ENCODE data around the gene EBF3. TPM values are rescaled to one million over a fixed set of nuclear protein-coding genes. Genes with fewer than 3 reads are reported as not detected.

EBF3 gene
- total and polyA plus RNA-seq, 2 donors (not counting 3 experiments of a cell fraction or from before 2014, with no cell fraction given), result 0.92 to 2.7 TPM

DNA sequence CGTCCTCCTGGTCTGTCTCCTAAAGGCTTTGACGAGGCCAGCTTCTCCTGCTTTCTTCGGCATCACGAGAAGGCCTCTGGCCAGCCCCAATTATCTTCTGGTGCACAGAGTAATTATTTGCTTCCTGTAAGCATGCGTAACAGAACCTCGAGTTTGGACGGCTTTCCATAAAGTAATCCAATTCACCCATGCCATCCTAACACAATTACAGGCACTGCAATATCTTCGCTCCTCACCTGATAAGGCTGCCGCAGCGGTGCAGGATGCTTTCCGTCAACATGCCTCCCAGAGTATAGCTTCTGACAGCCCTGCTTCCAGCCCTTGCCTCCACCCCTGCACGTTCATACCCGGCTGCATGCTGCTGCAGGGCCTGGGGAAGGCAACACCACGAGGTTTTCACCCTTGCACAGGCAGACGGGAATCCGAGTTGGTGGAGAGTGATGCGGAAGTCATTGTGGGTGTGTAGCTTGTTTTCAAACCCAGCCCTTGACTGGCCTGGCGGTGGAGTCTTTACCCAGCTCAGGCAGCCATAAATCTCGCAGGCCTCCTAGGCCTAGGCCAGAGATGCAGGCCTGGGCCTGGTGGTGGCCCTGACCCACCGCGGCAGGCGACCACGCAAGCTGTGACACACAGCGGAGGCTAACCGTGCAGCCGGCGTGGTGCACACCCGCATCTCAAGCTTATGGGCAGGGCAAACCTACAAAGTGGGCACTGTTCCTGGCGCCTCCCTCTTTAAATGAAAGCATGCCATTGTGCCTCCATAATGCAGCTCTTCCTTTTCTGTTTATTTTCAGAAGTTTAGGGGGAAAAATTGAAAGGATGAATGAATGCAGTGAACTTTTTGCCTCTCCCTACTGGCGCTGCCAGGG lies 12.7 kb downstream of the EBF3 start:
- no peaks in the 10 kb centered on the region for H3K9me1 ChIP-seq (replicated peaks; ENCODE audit: control insufficient read depth, extremely low read depth, insufficient read depth, low read length)
- no peak overlapping the region for H3K27ac ChIP-seq (ENCODE audit: insufficient read depth, low read depth, low read length)
- TF ChIP-seq GATA2 (IDR thresholded peaks at IDR 0.05; ENCODE audit: insufficient read depth, insufficient read length, low read depth, low read length) (no peak), FOS (IDR thresholded peaks at IDR 0.05; ENCODE audit: borderline replicate concordance, insufficient read depth, low read length) (no peak), POLR2AphosphoS5 (IDR thresholded peaks at IDR 0.05; ENCODE audit: insufficient read depth, low read depth, low read length) (no peak)
- no peak overlapping the region for H3K9ac ChIP-seq (replicated peaks; ENCODE audit: extremely low read depth, insufficient read depth, low read length)
- peaks cover 4% of the 10 kb centered on the region for H3K4me1 ChIP-seq (ENCODE audit: control insufficient read depth, extremely low read depth, insufficient read depth, low read length)
- FAIRE-seq, result no peak
- no peaks in the 10 kb centered on the region for H3K36me3 ChIP-seq (ENCODE audit: control insufficient read depth in 2 of 2, extremely low read depth in 1 of 2, insufficient read depth in 2 of 2, low read length in 2 of 2)
- no peaks in the 10 kb centered on the region for H3K9me3 ChIP-seq (replicated peaks; ENCODE audit: control insufficient read depth, insufficient read depth, low read length)
- no peaks in the 10 kb centered on the region for H3K27me3 ChIP-seq (ENCODE audit: control insufficient read depth in 2 of 2, insufficient read depth in 2 of 2, low read length in 2 of 2)
- DNase-seq (ENCODE audit: low read depth, low spot score), result no peak
- no peaks in the 10 kb centered on the region for H3K79me2 ChIP-seq (ENCODE audit: control insufficient read depth, insufficient read depth, low read length)
- no peak overlapping the region for H3K4me3 ChIP-seq (replicated peaks in 1 of 3; ENCODE audit: insufficient read depth in 1 of 3, low read depth in 1 of 3, low read length in 3 of 3)
- dilution Hi-C loops (cut with MboI; ENCODE audit: extremely low pct_ligation_motif_present, low sequenced_read_pairs), result no loop called here
- H2AFZ ChIP-seq (ENCODE audit: low read depth, low read length), result no peak overlapping the region
- no peaks in the 10 kb centered on the region for H4K20me1 ChIP-seq (replicated peaks; ENCODE audit: control insufficient read depth, extremely low read depth, insufficient read depth, low read length)
- no TSS peak for BruUV-seq (replicated peaks)
- ChIA-PET CTCF (no interaction called here), POLR2A (no interaction called here)
- intact Hi-C loops (cut with micrococcal nuclease), result no loop called here
- no peak overlapping the region for H3K4me2 ChIP-seq (ENCODE audit: insufficient read depth, low read length)

DNA sequence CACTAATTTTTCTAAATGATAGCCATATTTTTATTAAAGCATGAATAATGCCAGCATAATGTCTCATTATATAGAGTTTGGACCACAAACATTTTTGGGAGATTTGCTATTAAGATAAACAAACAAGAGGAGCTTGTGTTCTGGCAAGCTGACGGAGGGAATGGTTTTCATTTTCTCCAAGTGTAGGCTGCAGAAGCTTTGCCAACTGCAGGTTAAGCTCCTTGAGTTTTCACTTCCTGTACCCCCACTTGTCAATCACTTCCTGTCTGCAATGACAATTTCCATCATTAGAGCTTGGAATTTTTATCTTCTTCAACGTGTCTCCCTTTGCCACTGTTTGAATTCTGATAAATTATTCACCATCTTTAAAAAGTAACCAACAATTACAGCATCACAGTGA lies 13.4 kb downstream of the EBF3 start:
- intact Hi-C loops (cut with micrococcal nuclease), result loop anchor here (1.0 kb wide), 1 partner anchor 9 kb away; no protein-coding TSS in a partner anchor
- TF ChIP-seq, protein P1, sequence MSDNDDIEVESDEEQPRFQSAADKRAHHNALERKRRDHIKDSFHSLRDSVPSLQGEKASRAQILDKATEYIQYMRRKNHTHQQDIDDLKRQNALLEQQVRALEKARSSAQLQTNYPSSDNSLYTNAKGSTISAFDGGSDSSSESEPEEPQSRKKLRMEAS (IDR thresholded peaks at IDR 0.05; ENCODE audit: insufficient read depth, insufficient read length), result no peak
- TF ChIP-seq FOS (IDR thresholded peaks at IDR 0.05; ENCODE audit: borderline replicate concordance, insufficient read depth, low read length), result no peak
- TF ChIP-seq POLR2A (IDR thresholded peaks at IDR 0.05; ENCODE audit: low read depth, low read length), result no peak
- no peak for TF ChIP-seq EZH2 (IDR thresholded peaks at IDR 0.05; ENCODE audit: borderline replicate concordance, low read depth, low read length, severe bottlenecking)
- TF ChIP-seq, protein P2, sequence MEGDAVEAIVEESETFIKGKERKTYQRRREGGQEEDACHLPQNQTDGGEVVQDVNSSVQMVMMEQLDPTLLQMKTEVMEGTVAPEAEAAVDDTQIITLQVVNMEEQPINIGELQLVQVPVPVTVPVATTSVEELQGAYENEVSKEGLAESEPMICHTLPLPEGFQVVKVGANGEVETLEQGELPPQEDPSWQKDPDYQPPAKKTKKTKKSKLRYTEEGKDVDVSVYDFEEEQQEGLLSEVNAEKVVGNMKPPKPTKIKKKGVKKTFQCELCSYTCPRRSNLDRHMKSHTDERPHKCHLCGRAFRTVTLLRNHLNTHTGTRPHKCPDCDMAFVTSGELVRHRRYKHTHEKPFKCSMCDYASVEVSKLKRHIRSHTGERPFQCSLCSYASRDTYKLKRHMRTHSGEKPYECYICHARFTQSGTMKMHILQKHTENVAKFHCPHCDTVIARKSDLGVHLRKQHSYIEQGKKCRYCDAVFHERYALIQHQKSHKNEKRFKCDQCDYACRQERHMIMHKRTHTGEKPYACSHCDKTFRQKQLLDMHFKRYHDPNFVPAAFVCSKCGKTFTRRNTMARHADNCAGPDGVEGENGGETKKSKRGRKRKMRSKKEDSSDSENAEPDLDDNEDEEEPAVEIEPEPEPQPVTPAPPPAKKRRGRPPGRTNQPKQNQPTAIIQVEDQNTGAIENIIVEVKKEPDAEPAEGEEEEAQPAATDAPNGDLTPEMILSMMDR (IDR thresholded peaks at IDR 0.05; ENCODE audit: extremely low read depth in 1 of 2, insufficient read depth in 1 of 2, low read depth in 1 of 2, low read length in 2 of 2), result no peak
- TF ChIP-seq MYC (IDR thresholded peaks at IDR 0.05; ENCODE audit: low read depth, low read length), result no peak
- no peak for TF ChIP-seq GATA2 (IDR thresholded peaks at IDR 0.05; ENCODE audit: insufficient read depth, insufficient read length, low read depth, low read length)
- TF ChIP-seq JUN (IDR thresholded peaks at IDR 0.05; ENCODE audit: borderline replicate concordance, insufficient read depth, insufficient read length, low read depth), result no peak
- no peak for TF ChIP-seq POLR2AphosphoS5 (IDR thresholded peaks at IDR 0.05; ENCODE audit: insufficient read depth, low read depth, low read length)
- no peak overlapping the region for H3K4me3 ChIP-seq (replicated peaks in 1 of 3; ENCODE audit: insufficient read depth in 1 of 3, low read depth in 1 of 3, low read length in 3 of 3)

More for the DNA sequence above, 13.4 kb downstream of the EBF3 start:
- no peak overlapping the region for H3K27ac ChIP-seq (ENCODE audit: insufficient read depth, low read depth, low read length)
- ChIA-PET CTCF (no interaction called here), POLR2A (no interaction called here)
- BruUV-seq (replicated peaks), result no TSS peak
- H3K27me3 ChIP-seq (ENCODE audit: control insufficient read depth in 2 of 2, insufficient read depth in 2 of 2, low read length in 2 of 2), result no peaks in the 10 kb centered on the region
- no peaks in the 10 kb centered on the region for H3K9me1 ChIP-seq (replicated peaks; ENCODE audit: control insufficient read depth, extremely low read depth, insufficient read depth, low read length)
- DNase-seq (ENCODE audit: low read depth, low spot score) (no peak), FAIRE-seq (no peak)
- H3K79me2 ChIP-seq (ENCODE audit: control insufficient read depth, insufficient read depth, low read length), result no peaks in the 10 kb centered on the region
- no peak overlapping the region for H3K4me2 ChIP-seq (ENCODE audit: insufficient read depth, low read length)
- no peak overlapping the region for H3K9ac ChIP-seq (replicated peaks; ENCODE audit: extremely low read depth, insufficient read depth, low read length)
- no peaks in the 10 kb centered on the region for H4K20me1 ChIP-seq (replicated peaks; ENCODE audit: control insufficient read depth, extremely low read depth, insufficient read depth, low read length)
- H3K4me1 ChIP-seq (ENCODE audit: control insufficient read depth, extremely low read depth, insufficient read depth, low read length), result peaks cover 4% of the 10 kb centered on the region
- dilution Hi-C loops (cut with MboI; ENCODE audit: extremely low pct_ligation_motif_present, low sequenced_read_pairs), result no loop called here
- H2AFZ ChIP-seq (ENCODE audit: low read depth, low read length), result no peak overlapping the region
- H3K36me3 ChIP-seq (ENCODE audit: control insufficient read depth in 2 of 2, extremely low read depth in 1 of 2, insufficient read depth in 2 of 2, low read length in 2 of 2), result no peaks in the 10 kb centered on the region
- H3K9me3 ChIP-seq (replicated peaks; ENCODE audit: control insufficient read depth, insufficient read depth, low read length), result no peaks in the 10 kb centered on the region
